MM.1S (cell line): Measurements from ENCODE around the gene AGAP1.

Experiments used
- CTCF ChIP-seq: fragments of 300-600 bp; sonication (generic); IDR thresholded peaks from 2 replicates; pipeline ENCODE4 v1.5.1; 2016; ENCODE audit warnings: antibody characterized with exemption, low read length, mixed read lengths
- EZH2 ChIP-seq: fragments of 300-600 bp; sonication (generic); optimal IDR thresholded peaks from 2 replicates; pipeline ENCODE3; 2017; ENCODE audit warnings: low read depth, mild to moderate bottlenecking, antibody characterized with exemption, low read length, mixed read lengths
- EZH2phosphoT487 ChIP-seq: fragments of 300-600 bp; sonication (generic); IDR thresholded peaks from 2 replicates; pipeline ENCODE4 v1.6.1; 2018; ENCODE audit warnings: antibody characterized with exemption, low read length

DNA sequence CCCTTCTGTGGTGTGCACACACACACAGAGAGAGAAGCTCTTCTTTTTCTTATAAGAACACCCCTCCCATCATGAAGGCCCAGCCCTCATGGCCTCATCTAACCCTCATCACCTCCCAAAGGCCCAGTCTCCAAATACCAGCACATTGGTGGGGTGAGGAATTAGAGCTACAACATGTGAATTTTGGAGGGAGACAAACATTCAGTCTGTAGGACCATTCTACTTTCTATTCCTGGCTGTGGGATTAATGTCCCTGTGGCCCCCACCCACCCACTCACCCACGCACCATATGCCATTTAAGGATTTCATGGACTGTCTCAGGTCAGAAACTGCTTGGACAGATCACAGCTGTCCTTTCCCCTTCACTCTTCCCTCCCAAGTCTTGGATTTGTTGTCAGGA, 484.2 kb downstream of the AGAP1 start:
- TF ChIP-seq CTCF, result no peak
- no peak for TF ChIP-seq EZH2
- TF ChIP-seq EZH2phosphoT487, result no peak
